OCI-LY7 (cell line): Measurements from ENCODE around the gene TNS1.

Experiments
- CTCF ChIP-seq: fragments of 200-600 bp; sonication (generic); conservative IDR thresholded peaks from 2 replicates; pipeline ENCODE4 v1.5.1; 2014; ENCODE audit warnings: mild to moderate bottlenecking, antibody characterized with exemption, low read length, moderate library complexity, mixed read lengths
- EZH2phosphoT487 ChIP-seq: fragments of 200-600 bp; sonication (generic); IDR thresholded peaks from 2 replicates; pipeline ENCODE4 v1.6.1; 2018; ENCODE audit warnings: low read depth, borderline replicate concordance, mild to moderate bottlenecking, mixed run types, antibody characterized with exemption, low read length, moderate library complexity, mixed read lengths

DNA sequence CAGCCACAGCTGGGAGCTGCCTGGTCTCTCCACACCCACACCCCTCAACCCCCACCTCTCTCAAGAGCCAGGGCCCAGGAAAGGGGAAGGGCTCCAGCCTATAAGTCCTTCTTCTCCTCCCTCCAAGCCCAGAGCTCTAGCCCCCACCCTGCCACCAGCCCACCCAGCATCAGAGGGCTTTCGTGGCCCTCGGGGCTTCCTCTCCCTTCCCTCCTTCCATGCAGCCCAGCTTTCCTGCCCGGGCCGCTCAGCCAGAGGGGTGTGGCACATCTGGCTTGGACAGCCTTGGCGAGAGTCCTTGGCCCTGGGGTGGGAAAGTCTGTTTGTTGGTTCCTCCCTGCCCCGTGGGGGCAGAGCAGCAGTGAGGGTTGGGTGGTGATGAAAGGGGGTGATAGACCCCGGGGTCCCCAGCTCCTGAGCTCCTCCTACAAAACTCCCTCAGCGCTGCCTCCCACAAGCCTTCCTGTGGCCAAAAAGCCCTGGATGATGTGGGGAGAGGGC, 7.0 kb downstream of the TNS1 start:
- TF ChIP-seq CTCF (no peak), EZH2phosphoT487 (no peak)
